Epithelial cell of esophagus (primary cell): ENCODE measurements around the gene MEX3A.

Experiments
- DNase-seq: peaks from one replicate; pipeline ENCODE4 v3.0.0; 2010; ENCODE audit warnings: low read depth
- H3K4me3 ChIP-seq: 2 replicates; pipeline ENCODE4 v1.5.1; 2011; ENCODE audit warnings: mild to moderate bottlenecking, low read length, control low read depth
- CTCF ChIP-seq: IDR thresholded peaks from 2 replicates; pipeline ENCODE4 v1.5.1; 2011; ENCODE audit warnings: low read depth, mild to moderate bottlenecking, low read length, control low read depth, inconsistent platforms; ENCODE audit not compliant: insufficient read depth; ENCODE audit errors: missing control alignments

Gene MEX3A

GRCh38 chr1:156069490-156070455 lies 12.5 kb downstream of the MEX3A start:
- TF ChIP-seq CTCF = no peak
- DNase-seq = no peak
- H3K4me3 ChIP-seq = no peak overlapping the region

GRCh38 chr1:156067262-156067661 lies 15.0 kb downstream of the MEX3A start:
- no peak for DNase-seq
- no peak for TF ChIP-seq CTCF
- no peak overlapping the region for H3K4me3 ChIP-seq

GRCh38 chr1:156065871-156066270 lies 16.4 kb downstream of the MEX3A start:
- no peak for DNase-seq
- no peak overlapping the region for H3K4me3 ChIP-seq
- TF ChIP-seq CTCF = no peak

GRCh38 chr1:156065212-156065611 lies 17.1 kb downstream of the MEX3A start:
- no peak for DNase-seq
- no peak for TF ChIP-seq CTCF
- H3K4me3 ChIP-seq = no peak overlapping the region

- H3K4me3 ChIP-seq = no peak overlapping the region
- no peak for TF ChIP-seq CTCF
- peak; percentile 30 for DNase-seq
Measured at GRCh38 chr1:156064615-156065014, 17.6 kb downstream of the MEX3A start.

- no peak overlapping the region for H3K4me3 ChIP-seq
- TF ChIP-seq CTCF = no peak
- no peak for DNase-seq
Measured at GRCh38 chr1:156063997-156064285, 18.3 kb downstream of the MEX3A start.

- DNase-seq = peak; percentile 66
- peak overlapping the region; percentile 94 for H3K4me3 ChIP-seq
- TF ChIP-seq CTCF = no peak
Measured at GRCh38 chr1:156062189-156062588, 20.1 kb downstream of the MEX3A start.
